ENCODE measurements around the gene NPIPA3. TPM values are rescaled to one million over a fixed set of nuclear protein-coding genes. Genes with fewer than 3 reads are reported as not detected.
"Not testable (repeated sequence)": the region's sequence is repeated elsewhere in the genome, so short reads cannot be mapped to it uniquely, and the experiment has no call there.

NPIPA3 gene
- total and polyA plus RNA-seq, 10 donors = 0.35 to 3.5 (median 2.0) TPM; not detected in 2

GRCh38 chr16:14678748-14679497 is 24.3 kb upstream of the NPIPA3 start:
- DNase-seq = no peak
- intact Hi-C loops (cut with DNase I; ENCODE audit: low total_unique reads) = no loop called here
- 78 to 87% (median 82%) methylated on average over 9 to 11 of the region's 11 CpGs for WGBS, 5 donors
- no peaks in the 10 kb centered on the region for H3K9me3 ChIP-seq
- peaks cover 0 to 11% (median 0%) of the 10 kb centered on the region in 7 donors for H3K27me3 ChIP-seq (replicated peaks in 1 of 7)
- TF ChIP-seq CTCF (IDR thresholded peaks at IDR 0.05 in 8 of 11, conservative IDR thresholded peaks at IDR 0.05 in 3 of 11) (no peak), POLR2A (IDR thresholded peaks at IDR 0.05) (no peak), POLR2AphosphoS5 (IDR thresholded peaks at IDR 0.05) (no peak)
- no peak overlapping the region for H3K27ac ChIP-seq
- no peak overlapping the region for H3K4me3 ChIP-seq
- no peaks in the 10 kb centered on the region for H3K36me3 ChIP-seq
- H3K4me1 ChIP-seq = no peaks in the 10 kb centered on the region

GRCh38 chr16:14680396-14680795 is 22.8 kb upstream of the NPIPA3 start:
- H3K27me3 ChIP-seq (replicated peaks in 1 of 7) = peaks cover 0 to 11% (median 0%) of the 10 kb centered on the region in 7 donors
- DNase-seq; intact Hi-C loops (cut with DNase I; ENCODE audit: low total_unique reads); H3K36me3 ChIP-seq; H3K4me3 ChIP-seq; H3K27ac ChIP-seq; H3K4me1 ChIP-seq; H3K9me3 ChIP-seq: not testable (repeated sequence)
- WGBS, 5 donors = 82 to 93% (median 88%) methylated on average over 7 of the region's 7 CpGs

DNA sequence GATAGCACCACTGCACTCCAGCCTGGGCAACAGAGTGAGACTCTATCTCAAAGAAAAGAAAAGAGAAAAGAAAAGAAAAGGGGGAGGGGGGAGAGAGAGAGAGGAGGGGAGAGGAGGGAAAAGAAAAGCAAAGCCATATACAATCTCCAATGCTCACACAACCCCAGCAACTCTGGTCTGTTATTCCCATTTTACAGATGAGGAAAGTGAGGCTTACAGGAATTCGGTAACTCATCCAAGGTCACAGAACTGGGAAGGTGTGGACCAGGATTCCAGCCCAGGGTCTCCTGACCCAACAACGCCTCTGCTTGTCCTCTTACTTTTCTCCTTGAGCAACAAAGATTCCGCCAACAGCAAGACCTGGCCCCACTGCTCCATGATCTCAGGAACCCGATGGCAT is 22.1 kb upstream of the NPIPA3 start:
- no peak for DNase-seq
- Histone ChIP-seq H3K27me3 (replicated peaks in 1 of 7) (peaks cover 0 to 11% (median 0%) of the 10 kb centered on the region in 7 donors), H3K36me3 (no peaks in the 10 kb centered on the region), H3K9me3 (no peaks in the 10 kb centered on the region), H3K27ac (no peak overlapping the region), H3K4me1 (no peaks in the 10 kb centered on the region), H3K4me3 (no peak overlapping the region)
- 90 to 95% (median 94%) methylated on average over 4 of the region's 4 CpGs for WGBS, 5 donors
- TF ChIP-seq CTCF (IDR thresholded peaks at IDR 0.05 in 8 of 11, conservative IDR thresholded peaks at IDR 0.05 in 3 of 11) (no peak), POLR2AphosphoS5 (IDR thresholded peaks at IDR 0.05) (no peak), POLR2A (IDR thresholded peaks at IDR 0.05) (no peak)
- intact Hi-C loops (cut with DNase I; ENCODE audit: low total_unique reads) = no loop called here

- H3K4me1 ChIP-seq = no peaks in the 10 kb centered on the region
- TF ChIP-seq POLR2AphosphoS5 (IDR thresholded peaks at IDR 0.05) = no peak
- no peak for TF ChIP-seq CTCF (IDR thresholded peaks at IDR 0.05 in 8 of 11, conservative IDR thresholded peaks at IDR 0.05 in 3 of 11)
- no peak for TF ChIP-seq POLR2A (IDR thresholded peaks at IDR 0.05)
- no peaks in the 10 kb centered on the region for H3K36me3 ChIP-seq
- DNase-seq = no peak
- intact Hi-C loops (cut with DNase I; ENCODE audit: low total_unique reads) = no loop called here
- 87 to 97% (median 93%) methylated on average over 8 of the region's 8 CpGs for WGBS, 5 donors
- H3K27me3 ChIP-seq (replicated peaks in 1 of 7) = peaks cover 0 to 11% (median 0%) of the 10 kb centered on the region in 7 donors
- no peak overlapping the region for H3K27ac ChIP-seq
- no peaks in the 10 kb centered on the region for H3K9me3 ChIP-seq
- H3K4me3 ChIP-seq = no peak overlapping the region
Measured at GRCh38 chr16:14682121-14682520, 21.1 kb upstream of the NPIPA3 start.

- H3K36me3 ChIP-seq; H3K4me3 ChIP-seq; H3K27me3 ChIP-seq (replicated peaks in 1 of 7); H3K9me3 ChIP-seq; H3K4me1 ChIP-seq; DNase-seq; H3K27ac ChIP-seq; intact Hi-C loops (cut with DNase I; ENCODE audit: low total_unique reads): not testable (repeated sequence)
- 81 to 88% (median 84%) methylated on average over 15 of the region's 15 CpGs for WGBS, 5 donors
Measured at GRCh38 chr16:14685870-14686793, 17.1 kb upstream of the NPIPA3 start.

GRCh38 chr16:14694129-14694528 is 9.1 kb upstream of the NPIPA3 start, which contains the start of gene PLA2G10:
TSS of gene PLA2G10 (minus strand) at chr16:14694308. CDS start at chr16:14694229, 79 bp downstream.
- H3K9me3 ChIP-seq; H3K27me3 ChIP-seq (replicated peaks in 1 of 7); H3K4me3 ChIP-seq; DNase-seq; H3K4me1 ChIP-seq; H3K36me3 ChIP-seq; intact Hi-C loops (cut with DNase I; ENCODE audit: low total_unique reads); H3K27ac ChIP-seq: not testable (repeated sequence)
- WGBS, 5 donors = no CpG with 5 or more reads among the region's 28 CpGs

GRCh38 chr16:14701859-14702258 is 1.4 kb upstream of the NPIPA3 start:
- H3K27ac ChIP-seq; intact Hi-C loops (cut with DNase I; ENCODE audit: low total_unique reads); H3K4me3 ChIP-seq; H3K36me3 ChIP-seq; H3K27me3 ChIP-seq (replicated peaks in 1 of 7); DNase-seq; H3K9me3 ChIP-seq; H3K4me1 ChIP-seq: not testable (repeated sequence)
- WGBS, 5 donors = 63 to 79% (median 66%) methylated on average over 1 to 2 of the region's 7 CpGs; no CpG with 5 or more reads in 2 of the 5 donors

Measured in spleen (tissue), 11 donors.